Gastroesophageal sphincter (tissue), 4 donors: Measurements from ENCODE around the gene MIPOL1. TPM values are rescaled to one million over a fixed set of nuclear protein-coding genes. Genes with fewer than 3 reads are reported as not detected.

Experiments used
- ATAC-seq: fragments of 150-250 bp; one replicate; pipeline ENCODE4 v1.9.1; 2016; ENCODE audit warnings: mild to moderate bottlenecking, moderate library complexity
- H3K27ac ChIP-seq, 4 donors: fragments of 200-600 bp; sonication (generic) in 3 of 4; 1 replicate in 3 of 4; 2 replicates in 1 of 4; pipeline ENCODE4 v1.5.1; 2016 to 2019
- H3K27me3 ChIP-seq: fragments of 200-600 bp; sonication (generic); one replicate; pipeline ENCODE4 v1.5.1; 2019
- H3K36me3 ChIP-seq, 2 donors: fragments of 200-600 bp; sonication (generic); one replicate each; pipeline ENCODE4 v1.5.1; 2019; ENCODE audit warnings: control low read depth in 1 of 2
- H3K4me1 ChIP-seq, 3 donors: fragments of 200-600 bp; sonication (generic); 1 replicate in 2 of 3; 2 replicates in 1 of 3; pipeline ENCODE4 v1.5.1; 2016 to 2019; ENCODE audit warnings: control low read depth in 2 of 3
- H3K4me3 ChIP-seq, 2 donors: fragments of 200-600 bp; sonication (generic); one replicate each; pipeline ENCODE4 v1.5.1; 2019; ENCODE audit warnings: mild to moderate bottlenecking in 1 of 2, moderate library complexity in 1 of 2
- H3K9me3 ChIP-seq, 3 donors: fragments of 200-600 bp; sonication (generic); one replicate each; pipeline ENCODE4 v1.5.1; 2017 to 2019; ENCODE audit warnings: control low read depth in 2 of 3
- EP300 ChIP-seq: sonication (generic); formaldehyde crosslinking; IDR thresholded peaks from one replicate; pipeline ENCODE4 v1.6.1; 2017; ENCODE audit warnings: antibody characterized with exemption, mild to moderate bottlenecking
- POLR2A ChIP-seq, 2 donors: fragments of 450-650 bp; IDR thresholded peaks; one replicate each; pipeline ENCODE4 v1.6.1; 2017; ENCODE audit warnings: antibody characterized with exemption in 2 of 2, mild to moderate bottlenecking in 2 of 2, moderate library complexity in 1 of 2
- POLR2AphosphoS5 ChIP-seq: sonication (generic); formaldehyde crosslinking; IDR thresholded peaks from one replicate; pipeline ENCODE4 v1.6.1; 2017; ENCODE audit warnings: antibody characterized with exemption
- WGBS, 2 donors: methylation state at CpG; one replicate each; pipeline ENCODE4 v1.1.5; 2018; ENCODE audit warnings: low coverage in 1 of 2; 5-methylcytosine and 5-hydroxymethylcytosine counted together
- total RNA-seq, 4 donors: library from RNA; depleted of rRNA; stranded (reverse); fragments of >200 nt; gene quantifications; one replicate each; pipeline ENCODE4 v1.1.0, GENCODE V29; 2016
- TF ChIP-seq, protein P1 (sequence below), 4 experiments: fragments of 200-600 bp in 2 of 4; fragments of 450-650 bp in 2 of 4; sonication (generic) in 1 of 4; IDR thresholded peaks; one replicate each; pipeline ENCODE4 v1.5.1; 2017 to 2019; ENCODE audit warnings: antibody characterized with exemption in 4 of 4, mild to moderate bottlenecking in 2 of 4, moderate library complexity in 2 of 4

The MIPOL1 gene
- total RNA-seq, 4 donors from 2014 or later = 10.6 to 32.8 (median 19.4) TPM

DNA sequence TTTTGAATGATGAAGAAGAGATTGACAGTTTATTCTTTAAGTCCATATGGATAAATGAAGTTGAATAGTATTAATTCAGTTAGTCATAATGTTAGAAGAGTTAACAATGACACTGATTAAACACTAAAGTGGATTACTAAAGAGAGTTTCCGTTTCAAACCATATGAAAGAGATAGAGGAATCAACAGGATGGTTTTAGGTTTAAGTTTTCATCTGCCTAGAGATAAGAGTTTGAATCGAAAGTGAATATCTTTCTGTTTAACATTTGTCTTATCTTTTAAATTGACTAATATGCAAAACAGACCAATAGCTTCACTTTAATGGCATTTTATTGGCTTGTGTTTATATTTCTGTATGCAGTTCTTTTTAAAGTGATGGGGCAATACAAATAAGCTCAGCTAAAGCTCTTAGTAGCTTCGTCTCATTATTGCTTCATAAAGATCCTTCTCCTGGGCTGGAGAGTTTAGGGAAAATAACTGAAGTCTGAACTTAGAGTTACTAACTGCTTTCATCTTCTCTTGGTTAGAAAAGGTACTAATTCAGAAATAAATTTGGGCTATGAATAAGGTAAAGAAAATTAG, 66.0 kb downstream of the MIPOL1 start:
- ATAC-seq = no peak
- TF ChIP-seq POLR2AphosphoS5 = no peak
- TF ChIP-seq, protein P1, sequence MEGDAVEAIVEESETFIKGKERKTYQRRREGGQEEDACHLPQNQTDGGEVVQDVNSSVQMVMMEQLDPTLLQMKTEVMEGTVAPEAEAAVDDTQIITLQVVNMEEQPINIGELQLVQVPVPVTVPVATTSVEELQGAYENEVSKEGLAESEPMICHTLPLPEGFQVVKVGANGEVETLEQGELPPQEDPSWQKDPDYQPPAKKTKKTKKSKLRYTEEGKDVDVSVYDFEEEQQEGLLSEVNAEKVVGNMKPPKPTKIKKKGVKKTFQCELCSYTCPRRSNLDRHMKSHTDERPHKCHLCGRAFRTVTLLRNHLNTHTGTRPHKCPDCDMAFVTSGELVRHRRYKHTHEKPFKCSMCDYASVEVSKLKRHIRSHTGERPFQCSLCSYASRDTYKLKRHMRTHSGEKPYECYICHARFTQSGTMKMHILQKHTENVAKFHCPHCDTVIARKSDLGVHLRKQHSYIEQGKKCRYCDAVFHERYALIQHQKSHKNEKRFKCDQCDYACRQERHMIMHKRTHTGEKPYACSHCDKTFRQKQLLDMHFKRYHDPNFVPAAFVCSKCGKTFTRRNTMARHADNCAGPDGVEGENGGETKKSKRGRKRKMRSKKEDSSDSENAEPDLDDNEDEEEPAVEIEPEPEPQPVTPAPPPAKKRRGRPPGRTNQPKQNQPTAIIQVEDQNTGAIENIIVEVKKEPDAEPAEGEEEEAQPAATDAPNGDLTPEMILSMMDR (IDR thresholded peaks at IDR 0.05) = no peak
- TF ChIP-seq POLR2A (IDR thresholded peaks at IDR 0.05) = no peak
- no peak for TF ChIP-seq EP300
- WGBS, 2 donors = 54 to 68% methylated on average over 3 of the region's 3 CpGs

DNA sequence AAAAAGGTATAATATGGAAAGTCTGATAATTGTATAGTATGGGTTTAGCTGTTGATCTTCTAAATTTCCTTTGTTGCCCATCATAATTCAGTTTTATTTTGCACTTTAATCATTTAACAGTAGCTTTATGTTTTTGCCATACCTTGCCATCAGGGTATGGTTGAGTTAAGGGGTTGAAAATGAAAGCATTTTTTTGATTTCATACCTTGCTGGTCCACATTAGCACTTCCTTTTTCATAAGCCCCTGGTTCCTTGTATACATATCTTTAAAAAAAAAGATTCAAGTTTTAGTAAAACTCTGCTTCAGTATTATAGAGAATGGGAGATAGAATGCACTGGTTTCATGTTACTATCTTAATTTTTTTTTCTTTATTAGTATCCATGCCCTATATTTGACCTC, 71.1 kb downstream of the MIPOL1 start:
- no peak for TF ChIP-seq POLR2A (IDR thresholded peaks at IDR 0.05)
- no peak for TF ChIP-seq POLR2AphosphoS5
- TF ChIP-seq, protein P1 (IDR thresholded peaks at IDR 0.05) = no peak
- no peak for TF ChIP-seq EP300
- Histone ChIP-seq H3K4me1 (no peaks in the 10 kb centered on the region), H3K27ac (no peak overlapping the region)

More for the DNA sequence above, 66.0 kb downstream of the MIPOL1 start:
- Histone ChIP-seq H3K27ac (no peak overlapping the region), H3K27me3 (no peaks in the 10 kb centered on the region), H3K4me1 (no peaks in the 10 kb centered on the region), H3K4me3 (no peak overlapping the region), H3K9me3 (no peaks in the 10 kb centered on the region), H3K36me3 (peaks cover 0 to 20% of the 10 kb centered on the region in 2 donors)

DNA sequence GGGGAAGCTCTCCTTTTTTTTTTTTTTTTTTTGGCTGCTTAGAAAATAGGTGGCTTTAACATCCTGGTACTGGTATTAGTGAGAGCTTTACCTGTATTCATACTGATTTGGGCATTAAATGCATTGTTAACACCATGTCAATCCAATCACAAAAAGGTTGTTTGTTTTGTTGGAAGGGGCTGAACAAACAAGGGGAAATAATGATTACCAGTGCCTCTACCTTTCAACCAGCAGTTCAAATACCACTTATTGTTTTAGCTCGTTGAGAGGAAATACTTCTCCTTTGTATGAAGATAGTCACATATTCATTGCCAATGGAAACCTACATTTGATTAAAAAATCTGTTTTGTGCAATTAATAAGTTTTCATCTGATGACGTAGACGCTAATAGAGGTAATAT, 72.9 kb downstream of the MIPOL1 start:
- Histone ChIP-seq H3K27me3 (no peaks in the 10 kb centered on the region), H3K9me3 (no peaks in the 10 kb centered on the region), H3K36me3 (peaks cover 0 to 30% of the 10 kb centered on the region in 2 donors), H3K4me3 (no peak overlapping the region), H3K4me1 (no peaks in the 10 kb centered on the region), H3K27ac (no peak overlapping the region)
- no peak for ATAC-seq
- TF ChIP-seq, protein P1 (IDR thresholded peaks at IDR 0.05) = no peak
- TF ChIP-seq POLR2A (IDR thresholded peaks at IDR 0.05) (no peak), POLR2AphosphoS5 (no peak), EP300 (no peak)
- WGBS, 2 donors = 85 to 88% methylated on average over 3 of the region's 3 CpGs

More for the DNA sequence above, 71.1 kb downstream of the MIPOL1 start:
- H3K36me3 ChIP-seq = peaks cover 0 to 30% of the 10 kb centered on the region in 2 donors
- no peak overlapping the region for H3K4me3 ChIP-seq
- no peaks in the 10 kb centered on the region for H3K27me3 ChIP-seq
- H3K9me3 ChIP-seq = no peaks in the 10 kb centered on the region
- ATAC-seq = no peak

DNA sequence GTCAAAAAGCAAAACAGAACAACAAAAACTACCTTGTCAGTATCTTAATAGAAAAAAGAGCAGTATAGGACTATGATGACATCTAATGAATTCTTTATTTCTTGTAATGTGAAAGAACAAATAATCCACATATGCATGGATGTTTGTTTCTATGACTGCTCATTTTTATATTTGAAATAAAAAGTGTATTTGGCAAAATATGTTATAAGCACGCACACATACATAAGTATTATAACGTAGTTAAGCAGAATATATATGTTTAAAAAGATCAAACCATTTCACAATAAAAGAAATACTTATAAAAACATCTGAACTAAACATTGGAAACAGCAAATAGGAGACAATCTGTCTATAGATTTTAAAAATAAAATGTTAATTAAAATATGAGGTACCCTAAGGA, 74.8 kb downstream of the MIPOL1 start:
- ATAC-seq = no peak
- 97 to 100% methylated on average over 2 of the region's 2 CpGs for WGBS, 2 donors

DNA sequence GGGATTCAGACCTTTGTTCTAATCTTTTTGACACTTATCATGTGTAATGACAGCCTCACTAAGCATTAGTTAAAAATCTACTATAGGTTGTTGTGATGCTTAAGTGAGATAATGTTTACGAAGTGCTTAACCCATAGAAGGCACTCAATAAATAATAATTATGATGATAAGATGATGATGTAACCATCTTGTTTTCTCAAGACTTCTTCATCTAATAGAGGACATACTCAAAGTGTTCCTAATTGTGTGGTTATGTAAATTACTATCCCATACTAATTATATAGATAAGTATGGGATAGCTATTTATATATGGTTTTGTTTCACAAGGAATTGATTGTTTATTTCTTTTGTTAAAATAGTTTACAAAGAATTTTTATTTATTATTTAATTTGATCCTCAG, 76.9 kb downstream of the MIPOL1 start:
- Histone ChIP-seq H3K27me3 (no peaks in the 10 kb centered on the region), H3K36me3 (peaks cover 0 to 10% of the 10 kb centered on the region in 2 donors), H3K9me3 (no peaks in the 10 kb centered on the region), H3K27ac (no peak overlapping the region), H3K4me3 (no peak overlapping the region), H3K4me1 (no peaks in the 10 kb centered on the region)
- TF ChIP-seq POLR2A (IDR thresholded peaks at IDR 0.05) (no peak), POLR2AphosphoS5 (no peak), EP300 (no peak)
- TF ChIP-seq, protein P1 (IDR thresholded peaks at IDR 0.05) = no peak
- WGBS, 2 donors = 90 to 100% methylated on average over 1 of the region's 1 CpG
- no peak for ATAC-seq

More for the DNA sequence above, 74.8 kb downstream of the MIPOL1 start:
- Histone ChIP-seq H3K27me3 (no peaks in the 10 kb centered on the region), H3K36me3 (peaks cover 0 to 22% of the 10 kb centered on the region in 2 donors), H3K4me1 (no peaks in the 10 kb centered on the region), H3K27ac (no peak overlapping the region), H3K9me3 (no peaks in the 10 kb centered on the region), H3K4me3 (no peak overlapping the region)
- TF ChIP-seq POLR2AphosphoS5 = no peak
- TF ChIP-seq, protein P1 (IDR thresholded peaks at IDR 0.05) = no peak
- no peak for TF ChIP-seq EP300
- TF ChIP-seq POLR2A (IDR thresholded peaks at IDR 0.05) = no peak
